Activated CD4-positive, alpha-beta T cell treated with anti-CD3 and anti-CD28 coated beads, Interleukin-2, Interleukin-6, amounts not matched to agents 100 ng/mL and 50 ng/mL, durations not matched to agents 16 hours and 8 hours (primary cell): Measurements from ENCODE around the gene AKR1C2.
"Not testable (repeated sequence)": the region's sequence is repeated elsewhere in the genome, so short reads cannot be mapped to it uniquely, and the experiment has no call there.

Experiments
- DNase-seq: peaks from one replicate; pipeline ENCODE4 v3.0.0-alpha.2; 2020

Gene AKR1C2

DNA sequence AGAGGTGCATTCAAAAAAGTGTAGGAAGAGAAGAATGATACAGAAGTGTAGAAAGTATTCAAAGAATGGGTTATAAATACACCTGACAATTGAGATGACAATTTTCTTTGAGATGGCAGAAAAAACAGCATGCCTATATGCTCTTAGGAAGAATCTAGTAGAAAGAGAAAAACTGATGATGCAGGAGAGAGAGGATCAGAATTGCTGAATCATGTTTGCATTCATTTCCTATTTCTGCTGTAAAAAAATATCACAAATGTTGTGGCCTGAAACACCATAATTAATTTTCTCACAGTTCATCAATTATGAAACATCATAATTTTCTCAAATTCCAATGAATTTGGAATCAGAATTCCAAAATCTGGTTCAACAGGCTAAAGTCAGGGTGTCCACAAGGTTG lies 50.3 kb downstream of the AKR1C2 start:
- no peak for DNase-seq

DNA sequence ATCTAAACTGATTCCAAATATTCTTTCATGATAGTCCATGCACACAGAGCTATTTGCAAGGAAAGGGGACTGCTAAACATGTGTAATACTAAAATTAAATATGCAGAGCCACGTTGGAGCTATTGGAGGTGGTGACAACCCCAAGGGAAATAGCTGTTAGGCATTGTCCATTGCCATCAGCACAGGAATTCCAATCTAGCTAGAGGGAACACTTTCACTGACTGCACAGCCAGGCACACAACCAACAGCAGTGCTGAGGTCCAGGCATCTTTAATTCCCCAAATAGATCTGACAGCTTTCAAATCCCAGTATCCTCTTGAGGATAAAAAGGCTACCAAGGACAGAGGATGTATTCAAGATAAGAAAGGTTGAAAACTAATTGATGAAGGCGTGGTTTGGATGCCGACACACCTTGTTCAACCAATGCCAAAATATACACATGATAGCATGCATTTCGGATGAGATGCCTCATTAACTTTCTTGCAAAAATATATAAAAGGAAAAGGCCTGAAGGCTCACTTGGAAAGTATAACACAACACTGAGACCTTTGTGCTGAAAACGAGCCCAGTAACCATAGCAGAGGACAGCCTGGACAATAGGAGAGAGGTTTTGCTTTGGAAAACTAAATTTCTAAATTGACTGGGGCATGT lies 52.0 kb downstream of the AKR1C2 start:
- DNase-seq, result not testable (repeated sequence)

DNA sequence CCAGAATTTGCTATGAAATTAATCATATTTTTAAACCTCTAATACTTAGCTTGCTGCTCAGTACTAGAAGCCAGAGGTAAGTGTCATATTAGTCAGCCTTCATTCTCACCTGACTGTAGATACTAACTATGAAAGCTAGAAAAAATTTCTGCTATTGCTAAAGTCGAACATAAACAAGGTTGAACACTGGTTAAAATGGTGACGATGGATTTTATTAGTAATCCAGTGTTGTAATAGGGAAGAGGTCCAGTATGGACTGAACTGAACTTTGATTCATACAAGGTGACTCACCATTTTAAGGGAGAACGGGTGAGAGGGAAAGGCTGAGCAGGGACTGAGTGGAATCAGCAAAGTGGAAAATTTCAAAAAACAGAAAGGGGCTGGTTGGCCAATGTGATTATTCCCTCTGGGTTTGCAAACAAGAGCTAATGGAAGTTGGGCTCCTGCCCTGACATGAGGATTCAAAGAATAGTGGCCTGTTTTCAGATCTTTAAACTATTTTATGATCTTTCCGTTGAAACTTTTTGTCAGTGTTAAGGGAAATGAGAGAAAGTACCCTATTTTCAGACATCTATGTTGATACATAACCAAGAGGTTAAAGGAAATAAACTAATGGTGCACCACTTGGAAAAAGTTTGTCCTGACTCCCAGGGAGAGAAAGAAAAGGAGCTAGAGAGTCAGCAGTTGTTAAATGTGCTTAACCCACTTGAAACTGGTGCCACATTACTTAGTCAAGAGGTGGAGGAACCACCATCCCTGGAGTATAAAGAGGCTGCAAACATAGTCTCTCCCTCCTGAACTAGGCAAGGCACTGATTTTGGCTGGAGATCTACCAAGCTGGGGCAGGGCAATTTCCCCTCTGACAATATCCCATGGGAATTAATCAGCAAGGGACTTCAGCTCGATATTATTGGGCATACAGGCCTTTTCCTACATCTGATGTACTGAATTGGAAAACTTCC lies 55.7 kb downstream of the AKR1C2 start:
- DNase-seq, result no peak

DNA sequence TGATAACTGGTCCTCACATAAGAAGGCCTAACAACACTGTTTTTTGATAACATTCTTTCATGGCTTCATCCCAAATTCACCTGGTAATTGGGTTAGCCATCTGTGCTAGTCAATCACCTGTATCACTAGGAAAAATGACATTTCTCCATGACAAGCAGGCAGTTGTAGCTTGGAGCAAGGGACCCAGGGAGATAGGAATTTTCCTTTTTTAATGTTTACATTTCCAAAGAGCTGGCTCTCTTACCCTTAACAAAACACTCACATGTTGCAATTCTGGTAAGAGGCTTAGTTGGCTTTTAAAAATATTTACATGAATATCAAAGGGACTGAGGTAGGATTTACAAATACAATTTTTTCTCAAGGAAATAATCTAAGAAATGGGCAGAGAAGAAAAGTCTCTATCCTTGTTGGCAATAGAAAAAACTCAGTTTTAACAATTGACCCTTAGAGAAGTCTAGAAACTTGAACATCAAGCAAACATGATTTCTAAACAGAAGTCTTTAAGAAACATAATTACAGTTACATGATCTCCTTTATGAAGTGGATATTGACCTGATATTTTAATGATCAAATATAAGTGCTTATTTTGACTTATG lies 56.5 kb downstream of the AKR1C2 start:
- no peak for DNase-seq

DNA sequence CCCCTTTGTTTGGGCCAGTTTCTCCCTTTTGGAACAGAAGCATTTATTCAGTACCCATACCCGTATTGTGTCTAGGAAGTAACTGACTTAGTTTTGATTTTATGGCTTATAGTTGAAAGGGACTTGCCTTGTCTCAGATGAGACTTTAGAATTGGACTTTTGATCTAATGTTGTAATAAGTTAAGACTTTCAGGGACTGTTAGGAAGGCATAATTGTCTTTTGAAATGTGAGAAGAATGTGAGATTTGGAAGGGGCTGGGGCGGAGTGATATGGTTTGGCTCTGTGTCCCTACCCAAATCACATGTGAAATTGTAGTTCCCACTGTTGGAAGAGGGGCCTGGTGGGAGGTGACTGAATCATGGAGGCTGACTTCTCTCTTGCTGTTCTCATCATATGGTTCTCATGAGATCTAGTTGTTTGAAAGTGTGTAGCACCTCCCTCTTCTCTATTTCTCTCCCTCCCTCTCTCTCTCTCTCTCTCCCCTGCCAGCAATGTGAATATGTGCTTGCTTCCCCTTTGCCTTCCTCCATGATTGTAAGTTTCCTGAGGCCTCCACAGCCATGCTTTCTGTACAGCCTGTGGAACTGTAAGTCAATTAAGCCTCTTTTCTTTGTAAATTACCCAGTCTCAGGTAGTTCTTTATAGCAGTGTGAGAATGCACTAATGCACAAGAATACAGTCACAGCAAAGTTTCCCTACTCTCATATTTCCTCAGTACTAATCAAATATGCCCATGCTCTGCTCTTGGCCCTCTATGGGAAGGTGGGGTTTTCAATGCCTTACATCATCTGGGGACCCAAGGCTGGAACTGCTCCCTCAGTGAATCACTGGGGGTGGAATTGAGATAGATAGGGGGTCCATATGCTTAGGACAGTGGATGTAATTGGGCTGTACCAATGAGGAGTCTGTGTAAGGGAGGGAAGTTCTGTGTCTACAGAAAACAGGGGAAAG lies 57.6 kb downstream of the AKR1C2 start:
- DNase-seq, result no peak

DNA sequence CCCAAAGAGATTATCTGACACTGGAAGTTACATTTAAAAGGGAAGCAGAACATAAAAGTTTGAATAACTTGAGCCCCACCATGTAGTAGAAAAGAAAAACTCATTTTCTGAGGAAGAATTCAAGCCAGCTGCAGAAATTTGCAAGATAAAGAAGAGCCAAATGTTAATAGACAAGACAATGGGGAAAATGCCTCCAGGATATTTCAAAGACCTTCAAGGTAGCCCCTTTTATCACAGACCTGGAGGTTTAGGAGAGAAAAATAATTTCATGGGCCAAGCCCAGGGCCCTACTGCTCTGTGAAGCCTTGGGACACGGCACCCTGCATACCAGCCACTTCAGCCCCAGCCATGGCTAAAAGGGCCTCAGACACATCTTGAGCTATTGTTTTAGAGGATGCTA lies 58.8 kb downstream of the AKR1C2 start:
- DNase-seq, result no peak

DNA sequence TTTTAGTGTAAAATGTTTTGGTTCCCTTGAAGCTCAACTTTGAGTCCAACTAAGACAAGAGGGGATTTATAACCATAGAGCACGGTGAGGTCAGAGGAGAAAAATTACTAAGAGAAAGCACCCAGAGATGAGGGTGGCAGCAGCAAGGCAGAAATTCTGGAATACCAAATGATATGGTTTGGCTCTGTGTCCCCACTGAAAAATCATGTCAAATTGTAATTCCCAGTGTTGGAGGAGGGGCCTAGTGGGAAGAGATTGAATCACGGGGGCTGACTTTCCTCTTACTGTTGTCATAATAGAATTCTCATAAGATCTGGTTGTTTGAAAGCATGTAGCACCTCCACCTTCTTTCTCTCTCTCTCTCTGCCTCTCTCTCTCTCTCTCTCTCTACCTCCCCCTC lies 59.8 kb downstream of the AKR1C2 start:
- no peak for DNase-seq

DNA sequence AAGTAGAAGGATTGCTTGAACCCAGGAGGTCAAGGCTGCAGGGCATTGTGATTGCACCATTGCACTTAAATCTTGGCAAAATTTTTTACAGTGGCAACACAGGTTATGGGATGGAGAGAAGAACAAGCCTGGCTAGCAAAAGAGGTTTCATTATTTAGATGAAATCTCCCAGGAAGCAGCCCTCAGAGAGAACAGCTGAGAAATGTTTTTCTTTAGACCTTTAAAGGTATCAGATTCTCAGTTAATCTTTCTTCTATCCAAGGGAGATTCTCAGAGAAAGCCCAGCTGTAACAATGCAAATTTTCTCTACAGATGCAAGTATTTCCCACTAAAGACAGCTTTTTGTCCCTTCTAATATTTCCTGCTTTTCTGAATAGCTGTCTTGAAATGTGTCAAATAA lies 60.2 kb downstream of the AKR1C2 start:
- not testable (repeated sequence) for DNase-seq

DNA sequence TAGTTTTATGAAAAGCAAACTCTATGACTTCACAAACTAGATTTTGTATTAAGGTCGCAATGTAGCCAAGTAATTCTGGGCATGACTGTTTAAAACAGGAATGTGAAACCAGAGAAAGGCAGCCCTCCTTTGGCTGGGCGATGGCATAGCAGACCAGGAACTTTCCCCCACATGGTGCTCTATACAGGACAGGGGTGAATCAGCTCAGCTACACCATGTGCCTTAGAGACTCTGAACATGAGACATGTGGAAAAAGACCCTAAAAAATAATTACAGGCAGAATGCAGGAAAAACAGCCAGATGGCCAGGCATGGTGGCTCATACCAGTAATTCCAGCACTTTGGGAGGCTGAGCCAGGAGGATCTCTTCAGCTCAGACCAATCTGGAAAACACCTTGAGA lies 60.7 kb downstream of the AKR1C2 start:
- not testable (repeated sequence) for DNase-seq

DNA sequence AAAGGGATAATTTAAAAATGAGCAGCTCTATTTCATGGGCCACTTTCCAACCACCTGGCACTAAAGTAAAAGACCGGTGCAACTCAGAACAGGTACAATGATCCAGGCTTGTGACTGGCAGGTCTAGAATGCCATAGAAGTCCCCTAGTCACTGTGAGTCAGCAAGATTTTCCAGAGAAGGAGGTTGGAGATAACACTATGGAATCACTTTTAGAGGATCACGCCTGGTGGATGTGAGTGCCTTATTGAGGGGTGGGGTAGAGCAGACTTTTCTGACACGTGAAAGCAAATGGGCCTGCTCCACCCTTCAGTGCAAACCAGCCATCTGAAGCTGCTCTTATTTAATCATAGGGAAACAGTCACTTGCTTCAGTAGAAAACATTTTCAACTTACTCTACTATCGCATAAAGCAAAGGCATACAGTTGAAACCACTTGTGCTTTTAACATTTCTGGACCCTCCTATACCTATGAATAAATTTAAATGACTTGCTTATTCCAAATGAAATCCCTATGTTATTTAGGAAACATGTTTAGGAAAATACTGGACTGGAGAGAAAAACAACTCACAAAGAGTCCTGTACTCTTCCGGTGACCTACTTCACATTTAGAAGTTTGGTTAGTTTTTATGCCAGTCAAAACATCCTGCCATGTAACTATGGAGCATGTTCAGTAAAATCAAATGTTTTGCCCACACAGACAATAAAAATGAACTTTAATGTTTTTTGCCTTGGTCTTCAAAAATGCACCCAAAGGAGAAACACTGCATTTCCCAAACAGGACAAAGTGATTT lies 61.9 kb downstream of the AKR1C2 start:
- no peak for DNase-seq

DNA sequence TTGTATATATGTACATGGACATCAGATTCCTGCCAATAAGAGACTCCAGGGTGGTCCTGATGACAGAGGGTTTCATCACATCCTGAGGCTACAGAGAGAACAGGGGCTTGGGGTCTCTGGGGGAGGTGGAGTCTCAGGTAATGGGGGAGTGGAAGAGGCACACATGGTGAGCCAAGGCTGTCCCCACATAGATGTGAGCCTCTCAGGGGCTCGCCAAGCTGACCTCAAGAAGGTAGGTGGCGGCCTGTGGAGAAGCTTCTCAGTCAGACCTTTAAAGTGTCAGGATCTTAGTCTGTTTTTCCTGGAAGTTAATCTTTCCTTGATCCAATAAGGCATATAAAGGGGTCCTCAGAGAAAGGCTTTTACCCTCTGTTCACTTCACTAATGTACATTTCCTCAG lies 62.7 kb downstream of the AKR1C2 start:
- DNase-seq, result not testable (repeated sequence)

DNA sequence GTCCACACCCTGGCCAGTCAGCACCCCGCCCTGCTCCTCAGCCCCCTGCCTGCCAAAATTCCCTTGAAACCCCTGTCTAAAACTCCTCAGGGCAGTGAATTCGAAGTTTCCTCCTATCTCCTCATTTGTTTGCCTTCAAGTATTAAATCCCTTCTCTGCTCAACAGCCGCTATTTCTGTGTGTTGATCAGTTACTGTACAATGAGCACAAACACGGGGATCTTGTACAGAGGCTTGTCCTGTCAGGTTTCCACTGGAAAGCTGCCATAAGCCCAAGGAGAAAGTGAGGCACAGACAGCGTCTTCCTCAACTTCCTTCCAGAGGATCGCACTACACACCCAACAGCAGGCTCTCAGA lies 63.6 kb downstream of the AKR1C2 start:
- not testable (repeated sequence) for DNase-seq

DNA sequence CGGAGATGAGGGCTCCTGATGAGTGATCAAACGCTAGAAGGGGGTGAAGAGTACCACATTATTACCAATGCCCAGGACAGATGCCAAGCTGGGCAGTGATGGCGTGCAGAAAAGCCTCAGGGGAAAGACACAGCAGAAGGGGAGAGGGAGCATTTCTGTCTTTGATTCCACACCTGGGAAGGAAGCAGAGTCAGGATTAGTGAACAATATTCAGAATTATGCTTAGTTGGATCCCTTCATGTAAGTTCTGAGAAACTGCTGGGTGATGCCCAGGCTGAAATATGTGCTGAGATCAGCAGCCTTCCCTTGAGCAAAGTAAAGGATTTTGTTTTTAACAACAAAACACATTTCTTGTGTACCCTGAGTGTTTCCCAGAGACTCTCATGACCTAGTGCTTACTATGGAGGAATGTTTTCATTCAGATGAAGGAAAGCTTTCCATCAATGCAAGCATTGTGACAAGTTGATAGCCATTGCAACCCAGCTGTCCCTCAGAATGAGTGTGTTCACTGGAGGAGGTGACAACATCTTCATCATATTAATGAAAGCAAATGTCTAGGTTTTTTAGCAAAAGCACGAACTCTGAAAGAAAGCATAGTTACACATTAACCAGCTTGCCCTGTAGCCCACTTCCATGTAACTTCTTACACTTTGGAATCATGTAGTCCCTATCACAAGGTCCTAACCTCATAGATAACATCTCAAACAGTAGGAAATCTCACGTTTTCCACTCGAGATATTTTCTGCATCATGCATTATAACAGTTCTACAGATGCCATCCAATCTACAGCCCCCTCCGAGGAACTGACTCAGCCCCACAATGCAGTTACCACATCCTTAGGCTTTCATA lies 64.2 kb downstream of the AKR1C2 start:
- no peak for DNase-seq
